DOHH2 (cell line): ENCODE results near the gene PLA2G7.

Experiments used
- H3F3A ChIP-seq: fragments of 200-600 bp; sonication (generic), shearing (Covaris generic); 2 replicates; pipeline ENCODE4 v1.6.0; 2016; ENCODE audit warnings: antibody characterized with exemption, mild to moderate bottlenecking; ENCODE audit not compliant: control insufficient read depth, insufficient read depth
- H3K27ac ChIP-seq: fragments of 200-600 bp; sonication (generic); 2 replicates; pipeline ENCODE4 v1.5.1; 2014; ENCODE audit warnings: low read depth, mild to moderate bottlenecking, low read length, moderate library complexity
- H3K27me3 ChIP-seq: fragments of 200-600 bp; sonication (generic); 2 replicates; pipeline ENCODE4 v1.6.1; 2014; ENCODE audit warnings: mild to moderate bottlenecking, low read length, mixed read lengths; ENCODE audit not compliant: control insufficient read depth
- H3K36me3 ChIP-seq: fragments of 200-600 bp; sonication (generic); 2 replicates; pipeline ENCODE4 v1.6.1; 2014; ENCODE audit warnings: mild to moderate bottlenecking, low read length, moderate library complexity, mixed read lengths; ENCODE audit not compliant: control insufficient read depth
- H3K4me1 ChIP-seq: fragments of 200-600 bp; sonication (generic); 2 replicates; pipeline ENCODE4 v1.6.1; 2014; ENCODE audit warnings: mild to moderate bottlenecking, low read length, mixed read lengths; ENCODE audit not compliant: control insufficient read depth
- H3K4me2 ChIP-seq: fragments of 200-600 bp; sonication (generic); 2 replicates; pipeline ENCODE4 v1.6.0; 2014; ENCODE audit warnings: mild to moderate bottlenecking, low read length, moderate library complexity
- H3K4me3 ChIP-seq: fragments of 200-600 bp; sonication (generic); 2 replicates; pipeline ENCODE4 v1.5.1; 2014; ENCODE audit warnings: mild to moderate bottlenecking, low read length, mixed read lengths
- H3K79me2 ChIP-seq: fragments of 200-600 bp; sonication (generic); 2 replicates; pipeline ENCODE4 v1.6.1; 2014; ENCODE audit warnings: mild to moderate bottlenecking, low read length, mixed read lengths; ENCODE audit not compliant: control insufficient read depth
- H3K9me2 ChIP-seq: fragments of 200-600 bp; sonication (generic); replicated peaks from 2 replicates; pipeline ENCODE4 v1.6.1; 2014; ENCODE audit warnings: mild to moderate bottlenecking, low read length, mixed read lengths; ENCODE audit not compliant: control insufficient read depth
- H3K9me3 ChIP-seq: fragments of 200-600 bp; sonication (generic); 2 replicates; pipeline ENCODE4 v1.6.1; 2014; ENCODE audit warnings: antibody characterized with exemption, low read length, mixed read lengths; ENCODE audit not compliant: control insufficient read depth, insufficient read depth
- H4K20me1 ChIP-seq: fragments of 200-600 bp; sonication (generic); 2 replicates; pipeline ENCODE4 v1.6.0; 2014; ENCODE audit warnings: low read depth, mild to moderate bottlenecking, antibody characterized with exemption, low read length, moderate library complexity; ENCODE audit not compliant: control insufficient read depth, insufficient read depth
- EZH2phosphoT487 ChIP-seq: fragments of 200-600 bp; sonication (generic); IDR thresholded peaks from 2 replicates; pipeline ENCODE4 v1.6.1; 2017; ENCODE audit warnings: borderline replicate concordance, mild to moderate bottlenecking, antibody characterized with exemption, low read length, moderate library complexity, mixed read lengths
- TF ChIP-seq, protein P1 (sequence below): fragments of 200-600 bp; sonication (generic); IDR thresholded peaks from one replicate; pipeline ENCODE4 v1.5.1; 2014; ENCODE audit warnings: antibody characterized with exemption, mild to moderate bottlenecking, low read depth, low read length; ENCODE audit not compliant: poor library complexity, severe bottlenecking

The PLA2G7 gene

DNA sequence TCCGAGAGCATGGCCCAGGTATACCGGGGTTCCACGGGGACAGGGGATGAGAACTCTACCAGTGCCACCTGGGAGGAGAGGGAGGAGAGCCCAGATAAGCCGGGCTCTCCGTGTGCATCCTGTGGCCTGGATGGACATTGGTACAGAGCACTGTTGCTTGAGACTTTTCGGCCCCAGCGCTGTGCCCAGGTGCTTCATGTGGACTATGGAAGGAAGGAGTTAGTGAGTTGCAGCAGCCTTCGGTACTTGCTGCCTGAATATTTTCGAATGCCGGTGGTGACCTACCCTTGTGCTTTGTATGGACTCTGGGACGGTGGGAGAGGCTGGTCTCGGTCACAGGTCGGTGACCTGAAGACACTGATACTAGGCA, 46.2 kb downstream of the PLA2G7 start:
- H3K9me2 ChIP-seq = no peaks in the 10 kb centered on the region
- H3K4me2 ChIP-seq = no peak overlapping the region
- no peak overlapping the region for H3K27ac ChIP-seq
- no peaks in the 10 kb centered on the region for H3K79me2 ChIP-seq
- no peaks in the 10 kb centered on the region for H3K4me1 ChIP-seq
- H3K36me3 ChIP-seq = no peaks in the 10 kb centered on the region
- no peak for TF ChIP-seq EZH2phosphoT487
- TF ChIP-seq, protein P1, sequence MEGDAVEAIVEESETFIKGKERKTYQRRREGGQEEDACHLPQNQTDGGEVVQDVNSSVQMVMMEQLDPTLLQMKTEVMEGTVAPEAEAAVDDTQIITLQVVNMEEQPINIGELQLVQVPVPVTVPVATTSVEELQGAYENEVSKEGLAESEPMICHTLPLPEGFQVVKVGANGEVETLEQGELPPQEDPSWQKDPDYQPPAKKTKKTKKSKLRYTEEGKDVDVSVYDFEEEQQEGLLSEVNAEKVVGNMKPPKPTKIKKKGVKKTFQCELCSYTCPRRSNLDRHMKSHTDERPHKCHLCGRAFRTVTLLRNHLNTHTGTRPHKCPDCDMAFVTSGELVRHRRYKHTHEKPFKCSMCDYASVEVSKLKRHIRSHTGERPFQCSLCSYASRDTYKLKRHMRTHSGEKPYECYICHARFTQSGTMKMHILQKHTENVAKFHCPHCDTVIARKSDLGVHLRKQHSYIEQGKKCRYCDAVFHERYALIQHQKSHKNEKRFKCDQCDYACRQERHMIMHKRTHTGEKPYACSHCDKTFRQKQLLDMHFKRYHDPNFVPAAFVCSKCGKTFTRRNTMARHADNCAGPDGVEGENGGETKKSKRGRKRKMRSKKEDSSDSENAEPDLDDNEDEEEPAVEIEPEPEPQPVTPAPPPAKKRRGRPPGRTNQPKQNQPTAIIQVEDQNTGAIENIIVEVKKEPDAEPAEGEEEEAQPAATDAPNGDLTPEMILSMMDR = no peak
- no peaks in the 10 kb centered on the region for H4K20me1 ChIP-seq
- H3F3A ChIP-seq = no peaks in the 10 kb centered on the region
- no peaks in the 10 kb centered on the region for H3K27me3 ChIP-seq
- H3K4me3 ChIP-seq = no peak overlapping the region
- H3K9me3 ChIP-seq = peaks cover 5% of the 10 kb centered on the region; the same call in 1 of the 2 replicates

DNA sequence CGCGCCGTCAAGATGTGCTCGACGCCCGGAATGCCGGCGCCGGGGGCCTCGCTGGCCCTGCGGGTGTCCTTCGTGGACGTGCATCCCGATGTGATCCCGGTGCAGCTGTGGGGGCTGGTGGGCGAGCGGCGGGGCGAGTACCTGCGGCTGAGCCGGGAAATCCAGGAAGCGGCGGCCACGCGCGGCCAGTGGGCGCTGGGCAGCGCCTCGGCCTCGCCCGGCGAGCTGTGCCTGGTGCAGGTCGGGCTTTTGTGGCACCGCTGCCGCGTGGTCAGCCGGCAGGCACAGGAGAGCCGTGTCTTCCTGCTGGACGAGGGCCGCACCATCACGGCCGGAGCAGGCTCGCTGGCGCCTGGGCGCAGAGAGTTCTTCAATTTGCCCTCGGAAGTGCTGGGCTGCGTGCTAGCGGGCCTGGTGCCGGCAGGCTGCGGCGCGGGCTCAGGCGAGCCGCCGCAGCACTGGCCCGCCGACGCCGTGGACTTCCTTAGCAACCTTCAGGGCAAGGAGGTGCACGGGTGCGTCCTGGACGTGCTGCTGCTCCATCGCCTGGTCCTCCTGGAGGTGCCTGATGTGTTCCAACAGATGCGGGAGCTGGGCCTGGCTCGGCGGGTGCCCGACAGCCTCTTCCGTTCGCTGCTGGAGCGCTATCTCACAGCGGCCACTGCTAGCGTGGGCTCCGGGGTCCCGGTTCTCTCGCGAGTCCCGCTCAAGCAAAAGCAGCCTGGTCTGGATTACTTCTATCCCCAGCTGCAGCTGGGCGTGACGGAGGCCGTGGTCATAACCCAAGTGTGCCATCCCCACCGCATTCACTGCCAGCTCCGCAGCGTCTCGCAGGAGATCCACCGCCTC, 46.8 kb downstream of the PLA2G7 start:
- Histone ChIP-seq H3K27me3 (no peaks in the 10 kb centered on the region), H3F3A (no peaks in the 10 kb centered on the region), H3K4me2 (no peak overlapping the region), H3K79me2 (no peaks in the 10 kb centered on the region), H3K4me3 (no peak overlapping the region), H4K20me1 (no peaks in the 10 kb centered on the region), H3K9me2 (no peaks in the 10 kb centered on the region), H3K4me1 (no peaks in the 10 kb centered on the region), H3K9me3 (peaks cover 5% of the 10 kb centered on the region; the same call in 1 of the 2 replicates), H3K36me3 (no peaks in the 10 kb centered on the region), H3K27ac (no peak overlapping the region)
- TF ChIP-seq EZH2phosphoT487 = no peak
- TF ChIP-seq, protein P1 = no peak

DNA sequence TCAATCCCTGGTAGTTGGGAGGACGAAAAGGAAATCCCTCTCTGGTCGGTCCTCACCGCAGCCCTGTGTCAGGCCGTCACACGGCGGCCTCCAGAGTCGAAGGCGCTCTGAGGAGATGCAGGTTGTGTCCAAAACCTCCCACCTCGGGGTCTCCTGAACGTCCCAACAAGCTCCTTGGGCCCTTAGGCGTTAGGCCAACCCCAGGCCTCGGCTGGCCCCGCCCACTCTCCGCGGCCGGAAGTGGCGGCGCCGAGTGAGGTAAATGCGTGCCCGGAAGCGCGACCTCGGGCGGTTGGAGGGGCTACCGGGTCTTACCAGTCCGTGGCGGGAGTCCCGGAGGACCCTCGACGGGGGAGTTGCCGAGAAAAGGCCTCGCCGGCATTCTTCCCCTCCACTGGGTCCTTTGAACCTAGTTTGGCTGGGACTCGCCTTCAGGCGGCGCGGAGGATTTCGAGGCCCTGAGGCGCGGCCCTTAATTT, 47.5 kb downstream of the PLA2G7 start, which contains the start of gene TDRD6:
Gene TDRD6, plus strand, starts transcription at position 267 of the 479 bp plus-strand sequence. CDS start 244 bp downstream, outside the sequence.
- Histone ChIP-seq H3K9me2 (no peaks in the 10 kb centered on the region), H4K20me1 (no peaks in the 10 kb centered on the region), H3K4me3 (no peak within 1 kb of the TSS), H3K27me3 (no peaks in the 10 kb centered on the region), H3K4me2 (no peak within 1 kb of the TSS), H3K79me2 (no peaks in the 10 kb centered on the region), H3F3A (no peaks in the 10 kb centered on the region), H3K9me3 (peaks cover 5% of the 10 kb centered on the region; the same call in 1 of the 2 replicates), H3K4me1 (no peaks in the 10 kb centered on the region), H3K27ac (no peak within 1 kb of the TSS), H3K36me3 (no peaks in the 10 kb centered on the region)
- TF ChIP-seq, protein P1 = no peak
